Posterior vena cava (tissue), 2 donors: ENCODE results near the gene CELSR2. TPM values are rescaled to one million over a fixed set of nuclear protein-coding genes. Genes with fewer than 3 reads are reported as not detected.
A peak's percentile ranks its signal among the peaks of the same experiment; 100 is the strongest.
"Not testable (repeated sequence)": the region's sequence is repeated elsewhere in the genome, so short reads cannot be mapped to it uniquely, and the experiment has no call there.

Experiments
- DNase-seq: peaks from one replicate; pipeline ENCODE4 v3.0.0-alpha.2; 2020; ENCODE audit warnings: low spot score
- intact Hi-C, 2 donors: fragments of 100-400 bp; cut with DNase I; formaldehyde crosslinking; loops; one replicate each; pipeline versions ENCODE4 v1.14.1 to v1.14.2; 2022 to 2023
- total RNA-seq, 2 donors: library from RNA; stranded (reverse); fragmentation: NEBNext Ultra II Directional; extraction: Animal tissue kit (Norgen Biotek cat#: 25700); gene quantifications; one replicate each; pipeline ENCODE4 v1.2.1, GENCODE V29; 2021
- donor health status: DM: yes; HTN: yes; CAD: no.
- donor health status: DM: yes; HTN: yes; CAD: no.

Gene CELSR2
- total RNA-seq, 2 donors from 2014 or later: 2.8 to 3.3 TPM

- peak; percentile 60 for DNase-seq
- intact Hi-C loops: no loop called here
Measured at GRCh38 chr1:109271458-109271857, 22.1 kb downstream of the CELSR2 start.

- DNase-seq: peak; percentile 78
Measured at GRCh38 chr1:109272021-109272799, 22.9 kb downstream of the CELSR2 start.

GRCh38 chr1:109272831-109273547, 23.6 kb downstream of the CELSR2 start:
- no peak for DNase-seq
- intact Hi-C loops: no loop called here

More at GRCh38 chr1:109272021-109272799, 22.9 kb downstream of the CELSR2 start:
- intact Hi-C loops: no loop called here

GRCh38 chr1:109273570-109274288, 24.4 kb downstream of the CELSR2 start:
- DNase-seq: no peak
- intact Hi-C loops: no loop called here

GRCh38 chr1:109274533-109275476, 25.5 kb downstream of the CELSR2 start:
- intact Hi-C loops: no loop called here
- no peak for DNase-seq

- no peak for DNase-seq
- intact Hi-C loops: loop anchor here in 1 of 2 donors (2.0 kb wide), 1 partner anchor 123 kb away; no protein-coding TSS in a partner anchor
Measured at GRCh38 chr1:109275706-109276345, 26.5 kb downstream of the CELSR2 start.

GRCh38 chr1:109277434-109278204, 28.3 kb downstream of the CELSR2 start:
- intact Hi-C loops: loop anchor here in 1 of 2 donors (2.0 kb wide), 1 partner anchor 121 kb away; no protein-coding TSS in a partner anchor

GRCh38 chr1:109279615-109280278, 30.4 kb downstream of the CELSR2 start:
- intact Hi-C loops: loop anchor here in 1 of 2 donors (2.0 kb wide), 1 partner anchor 119 kb away; no protein-coding TSS in a partner anchor
- no peak for DNase-seq

More at GRCh38 chr1:109277434-109278204, 28.3 kb downstream of the CELSR2 start:
- DNase-seq: no peak

GRCh38 chr1:109280862-109281261, 31.5 kb downstream of the CELSR2 start:
- no peak for DNase-seq
- intact Hi-C loops: loop anchor here in 1 of 2 donors (2.0 kb wide), 1 partner anchor 118 kb away; no protein-coding TSS in a partner anchor

GRCh38 chr1:109281680-109282496, 32.5 kb downstream of the CELSR2 start:
- intact Hi-C loops: loop anchor here in 1 of 2 donors (2.0 kb wide), 1 partner anchor 117 kb away; no protein-coding TSS in a partner anchor
- no peak for DNase-seq

GRCh38 chr1:109282497-109282951, 33.2 kb downstream of the CELSR2 start:
- no peak for DNase-seq
- intact Hi-C loops: no loop called here

- DNase-seq: peak; percentile 98
- intact Hi-C loops: no loop called here
Measured at GRCh38 chr1:109282952-109283747, 33.8 kb downstream of the CELSR2 start, which contains the start of gene PSRC1. Gene PSRC1 (minus strand): TSS chr1:109283145.

GRCh38 chr1:109283748-109284600, 34.6 kb downstream of the CELSR2 start:
- intact Hi-C loops: no loop called here
- DNase-seq: no peak

- DNase-seq, intact Hi-C loops: not testable (repeated sequence)
Measured at GRCh38 chr1:109286762-109287161, 37.4 kb downstream of the CELSR2 start.
